Gastroesophageal sphincter (tissue), 3 donors: ENCODE data around the gene RSPO1.
"Not testable (repeated sequence)": the region's sequence is repeated elsewhere in the genome, so short reads cannot be mapped to it uniquely, and the experiment has no call there.

Source experiments
- CTCF ChIP-seq, 4 experiments: fragments of 200-600 bp in 2 of 4; fragments of 450-650 bp in 2 of 4; sonication (generic) in 1 of 4; IDR thresholded peaks; one replicate each; pipeline ENCODE4 v1.5.1; 2017 to 2019; ENCODE audit warnings: antibody characterized with exemption in 4 of 4, mild to moderate bottlenecking in 2 of 4, moderate library complexity in 2 of 4
- POLR2A ChIP-seq, 2 donors: fragments of 450-650 bp; IDR thresholded peaks; one replicate each; pipeline ENCODE4 v1.6.1; 2017; ENCODE audit warnings: antibody characterized with exemption in 2 of 2, mild to moderate bottlenecking in 2 of 2, moderate library complexity in 1 of 2

DNA sequence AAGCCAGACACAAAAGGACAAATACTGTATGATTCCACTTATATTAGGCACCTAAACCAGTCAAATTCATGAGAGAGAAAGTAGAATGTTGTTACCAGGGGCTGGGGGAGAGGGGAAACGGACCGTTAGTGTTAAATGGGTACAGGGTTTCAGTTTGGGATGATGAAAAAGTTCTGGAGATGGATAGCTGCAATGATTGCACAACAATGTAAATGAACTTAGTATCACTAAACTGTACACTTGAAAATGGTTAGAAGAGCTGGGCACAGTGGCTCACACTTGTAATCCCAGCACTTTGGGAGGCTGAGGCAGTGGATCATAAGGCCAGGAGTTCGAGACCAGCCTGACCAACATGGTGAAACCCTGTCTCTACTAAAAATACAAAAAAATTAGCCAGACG is 50.1 kb downstream of the RSPO1 start:
- TF ChIP-seq CTCF, POLR2A (IDR thresholded peaks at IDR 0.05): not testable (repeated sequence)
